Peyer's patch (tissue), 4 donors: Measurements from ENCODE around the gene GLDN.

Experiments used
- POLR2A ChIP-seq, 2 donors: fragments of 450-650 bp; IDR thresholded peaks; one replicate each; pipeline ENCODE4 v1.5.1; 2017; ENCODE audit warnings: antibody characterized with exemption in 2 of 2, mild to moderate bottlenecking in 2 of 2, moderate library complexity in 2 of 2
- TF ChIP-seq, protein P1 (sequence below), 6 experiments: fragments of 450-650 bp in 4 of 6; fragments of 200-600 bp in 2 of 6; sonication (generic) in 1 of 6; IDR thresholded peaks; one replicate each; pipeline ENCODE4 v1.5.1; 2017 to 2019; ENCODE audit warnings: antibody characterized with exemption in 6 of 6, mild to moderate bottlenecking in 3 of 6, moderate library complexity in 1 of 6

DNA sequence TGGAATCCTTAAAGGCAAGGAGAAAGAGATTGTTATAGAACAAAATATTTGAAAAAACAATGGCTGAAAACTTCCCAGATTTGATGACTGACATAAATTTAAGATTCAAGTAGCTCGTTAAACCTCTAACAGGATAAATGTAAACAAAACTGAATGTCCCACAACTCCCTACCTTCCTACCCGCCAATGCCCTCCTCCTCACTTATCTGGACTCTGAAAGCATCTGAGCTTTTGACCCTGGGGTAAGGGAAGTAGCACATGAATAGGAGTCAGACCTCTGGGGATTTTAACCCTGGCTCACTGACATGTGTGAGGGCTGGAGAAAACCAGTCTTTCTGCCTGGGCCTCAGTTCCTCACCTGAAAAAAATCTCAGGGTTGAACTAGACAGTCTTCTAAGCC, 29.9 kb upstream of the GLDN start:
- TF ChIP-seq, protein P1, sequence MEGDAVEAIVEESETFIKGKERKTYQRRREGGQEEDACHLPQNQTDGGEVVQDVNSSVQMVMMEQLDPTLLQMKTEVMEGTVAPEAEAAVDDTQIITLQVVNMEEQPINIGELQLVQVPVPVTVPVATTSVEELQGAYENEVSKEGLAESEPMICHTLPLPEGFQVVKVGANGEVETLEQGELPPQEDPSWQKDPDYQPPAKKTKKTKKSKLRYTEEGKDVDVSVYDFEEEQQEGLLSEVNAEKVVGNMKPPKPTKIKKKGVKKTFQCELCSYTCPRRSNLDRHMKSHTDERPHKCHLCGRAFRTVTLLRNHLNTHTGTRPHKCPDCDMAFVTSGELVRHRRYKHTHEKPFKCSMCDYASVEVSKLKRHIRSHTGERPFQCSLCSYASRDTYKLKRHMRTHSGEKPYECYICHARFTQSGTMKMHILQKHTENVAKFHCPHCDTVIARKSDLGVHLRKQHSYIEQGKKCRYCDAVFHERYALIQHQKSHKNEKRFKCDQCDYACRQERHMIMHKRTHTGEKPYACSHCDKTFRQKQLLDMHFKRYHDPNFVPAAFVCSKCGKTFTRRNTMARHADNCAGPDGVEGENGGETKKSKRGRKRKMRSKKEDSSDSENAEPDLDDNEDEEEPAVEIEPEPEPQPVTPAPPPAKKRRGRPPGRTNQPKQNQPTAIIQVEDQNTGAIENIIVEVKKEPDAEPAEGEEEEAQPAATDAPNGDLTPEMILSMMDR (IDR thresholded peaks at IDR 0.05): no peak
- no peak for TF ChIP-seq POLR2A (IDR thresholded peaks at IDR 0.05)
